SU-DHL-6 (cell line): ENCODE results near the gene NAV3.

Experiments used
- H2AFZ ChIP-seq: fragments of 200-600 bp; sonication (generic); 2 replicates; pipeline ENCODE4 v1.6.1; 2014; ENCODE audit warnings: low read depth, mild to moderate bottlenecking, moderate library complexity, mixed read lengths, antibody characterized with exemption, low read length; ENCODE audit not compliant: severe bottlenecking
- H3F3A ChIP-seq: fragments of 200-600 bp; shearing (Covaris generic); 2 replicates; pipeline ENCODE4 v1.6.0; 2016; ENCODE audit warnings: antibody characterized with exemption, mild to moderate bottlenecking; ENCODE audit not compliant: insufficient read depth
- H3K27ac ChIP-seq: fragments of 200-600 bp; sonication (generic); 2 replicates; pipeline ENCODE4 v1.5.1; 2016; ENCODE audit warnings: low read depth, mild to moderate bottlenecking, low read length, moderate library complexity, mixed read lengths
- H3K27me3 ChIP-seq: fragments of 200-600 bp; sonication (generic), shearing (Covaris generic); 2 replicates; pipeline ENCODE4 v1.6.0; 2014; ENCODE audit warnings: mild to moderate bottlenecking, low read length
- H3K36me3 ChIP-seq: fragments of 200-600 bp; sonication (generic); 2 replicates; pipeline ENCODE4 v1.6.1; 2014; ENCODE audit warnings: mild to moderate bottlenecking, low read length, mixed read lengths
- H3K4me2 ChIP-seq: fragments of 300-600, 200-600 bp; shearing (Covaris generic), sonication (generic); 2 replicates; pipeline ENCODE4 v1.6.0; 2014; ENCODE audit warnings: low read length, low read depth, mild to moderate bottlenecking; ENCODE audit not compliant: poor library complexity, severe bottlenecking
- H3K4me3 ChIP-seq: fragments of 200-600 bp; sonication (generic); 2 replicates; pipeline ENCODE4 v1.5.1; 2014; ENCODE audit warnings: antibody characterized with exemption, low read length, mild to moderate bottlenecking, mixed read lengths; ENCODE audit not compliant: insufficient read depth, poor library complexity, severe bottlenecking
- H3K79me2 ChIP-seq: fragments of 200-600 bp; sonication (generic); 2 replicates; pipeline ENCODE4 v1.6.1; 2014; ENCODE audit warnings: mild to moderate bottlenecking, low read length, moderate library complexity; ENCODE audit not compliant: insufficient read depth
- H3K9ac ChIP-seq: fragments of 200-600 bp; sonication (generic); 2 replicates; pipeline ENCODE4 v1.7.0; 2014; ENCODE audit warnings: mild to moderate bottlenecking, low read length
- H3K9me2 ChIP-seq: fragments of 200-600 bp; sonication (generic); replicated peaks from 2 replicates; pipeline ENCODE4 v1.6.1; 2014; ENCODE audit warnings: low read length; ENCODE audit not compliant: insufficient read depth
- H3K9me3 ChIP-seq: fragments of 200-600 bp; sonication (generic); 2 replicates; pipeline ENCODE4 v1.6.1; 2014; ENCODE audit warnings: low read length, mixed read lengths; ENCODE audit not compliant: insufficient read depth
- H4K20me1 ChIP-seq: fragments of 200-600 bp; sonication (generic); 2 replicates; pipeline ENCODE4 v1.6.1; 2014; ENCODE audit warnings: low read depth, mild to moderate bottlenecking, antibody characterized with exemption, low read length, moderate library complexity, mixed read lengths
- EZH2phosphoT487 ChIP-seq: fragments of 200-600 bp; sonication (generic), shearing (Covaris generic); conservative IDR thresholded peaks from 2 replicates; pipeline ENCODE4 v1.6.1; 2018; ENCODE audit warnings: mild to moderate bottlenecking, antibody characterized with exemption, low read length, moderate library complexity, mixed read lengths
- TF ChIP-seq, protein P1 (sequence below): fragments of 200-600 bp; sonication (generic); IDR thresholded peaks from one replicate; pipeline ENCODE4 v1.5.1; 2017; ENCODE audit warnings: antibody characterized with exemption, mild to moderate bottlenecking, low read length, moderate library complexity; ENCODE audit not compliant: insufficient read depth, poor library complexity, severe bottlenecking

NAV3 gene

DNA sequence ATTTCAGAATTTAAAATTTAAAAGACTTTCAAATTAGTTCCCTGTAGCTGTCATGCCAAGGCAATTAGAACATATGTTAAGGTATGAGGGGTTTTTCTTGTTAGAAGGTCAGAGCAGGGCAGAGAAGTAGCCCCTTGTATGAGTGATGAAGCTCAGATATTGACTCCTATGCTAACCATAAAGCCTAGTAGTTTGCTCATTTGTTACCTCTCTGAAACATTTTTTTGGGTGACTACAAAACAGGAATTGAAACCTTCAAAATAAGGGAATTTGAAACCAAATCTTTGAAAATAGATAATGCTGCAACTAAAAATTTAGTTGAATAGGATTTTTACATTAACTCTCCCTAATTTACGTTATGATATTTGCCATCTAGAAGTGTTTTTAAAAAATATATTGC lies 333.5 kb downstream of the NAV3 start:
- Histone ChIP-seq H3K79me2 (no peaks in the 10 kb centered on the region), H3K9ac (no peak overlapping the region), H3F3A (no peaks in the 10 kb centered on the region)

DNA sequence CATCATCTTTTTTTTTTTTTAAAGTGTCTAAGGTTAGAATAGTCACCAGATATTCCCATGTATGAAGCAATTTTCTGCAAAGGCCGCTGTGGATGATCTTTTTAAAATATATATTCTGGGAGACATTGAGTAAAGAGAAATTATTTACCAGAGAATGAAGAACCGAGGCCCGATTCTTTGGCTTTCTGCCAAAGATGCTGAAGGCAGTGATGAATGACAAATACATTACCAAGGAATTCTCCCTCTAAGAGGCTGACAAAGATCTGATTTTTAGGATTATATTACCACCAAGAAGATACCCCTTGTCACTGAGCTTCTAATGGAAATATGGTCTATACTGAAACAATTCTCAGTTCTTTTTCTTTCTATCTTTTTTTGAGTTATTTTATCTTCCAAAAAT lies 336.8 kb downstream of the NAV3 start:
- Histone ChIP-seq H3K9ac (no peak overlapping the region), H3K4me2 (no peak overlapping the region), H3K4me3 (no peak overlapping the region), H3F3A (no peaks in the 10 kb centered on the region), H3K9me2 (no peaks in the 10 kb centered on the region), H2AFZ (no peak overlapping the region), H3K36me3 (no peaks in the 10 kb centered on the region), H3K27me3 (no peaks in the 10 kb centered on the region), H3K9me3 (no peaks in the 10 kb centered on the region), H3K79me2 (no peaks in the 10 kb centered on the region), H3K27ac (no peak overlapping the region), H4K20me1 (no peaks in the 10 kb centered on the region)
- TF ChIP-seq, protein P1, sequence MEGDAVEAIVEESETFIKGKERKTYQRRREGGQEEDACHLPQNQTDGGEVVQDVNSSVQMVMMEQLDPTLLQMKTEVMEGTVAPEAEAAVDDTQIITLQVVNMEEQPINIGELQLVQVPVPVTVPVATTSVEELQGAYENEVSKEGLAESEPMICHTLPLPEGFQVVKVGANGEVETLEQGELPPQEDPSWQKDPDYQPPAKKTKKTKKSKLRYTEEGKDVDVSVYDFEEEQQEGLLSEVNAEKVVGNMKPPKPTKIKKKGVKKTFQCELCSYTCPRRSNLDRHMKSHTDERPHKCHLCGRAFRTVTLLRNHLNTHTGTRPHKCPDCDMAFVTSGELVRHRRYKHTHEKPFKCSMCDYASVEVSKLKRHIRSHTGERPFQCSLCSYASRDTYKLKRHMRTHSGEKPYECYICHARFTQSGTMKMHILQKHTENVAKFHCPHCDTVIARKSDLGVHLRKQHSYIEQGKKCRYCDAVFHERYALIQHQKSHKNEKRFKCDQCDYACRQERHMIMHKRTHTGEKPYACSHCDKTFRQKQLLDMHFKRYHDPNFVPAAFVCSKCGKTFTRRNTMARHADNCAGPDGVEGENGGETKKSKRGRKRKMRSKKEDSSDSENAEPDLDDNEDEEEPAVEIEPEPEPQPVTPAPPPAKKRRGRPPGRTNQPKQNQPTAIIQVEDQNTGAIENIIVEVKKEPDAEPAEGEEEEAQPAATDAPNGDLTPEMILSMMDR: no peak
- no peak for TF ChIP-seq EZH2phosphoT487

More for the DNA sequence above, 333.5 kb downstream of the NAV3 start:
- Histone ChIP-seq H3K4me3 (no peak overlapping the region), H3K9me2 (no peaks in the 10 kb centered on the region), H3K27ac (no peak overlapping the region), H3K36me3 (no peaks in the 10 kb centered on the region), H3K4me2 (no peak overlapping the region), H2AFZ (no peak overlapping the region), H4K20me1 (no peaks in the 10 kb centered on the region), H3K27me3 (no peaks in the 10 kb centered on the region), H3K9me3 (no peaks in the 10 kb centered on the region)
- TF ChIP-seq, protein P1: no peak
- no peak for TF ChIP-seq EZH2phosphoT487

DNA sequence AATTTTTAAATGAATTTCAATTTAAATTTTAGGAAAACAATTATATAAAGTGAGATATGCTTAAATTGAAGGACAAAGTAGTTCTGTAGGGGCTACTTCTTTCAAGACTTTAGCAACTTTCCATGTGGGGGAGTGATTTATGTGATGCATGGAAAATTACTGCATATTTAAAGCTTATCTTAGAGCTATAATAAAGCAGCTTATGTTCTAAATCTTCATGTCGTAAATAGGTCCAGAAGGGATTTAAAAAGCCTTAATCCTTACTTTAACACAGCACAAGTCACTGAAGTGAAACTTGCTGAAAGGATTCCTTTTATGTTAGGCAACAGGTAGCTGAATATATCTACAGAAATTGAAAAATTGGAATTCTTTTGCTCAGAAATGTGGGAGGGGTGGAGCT lies 340.4 kb downstream of the NAV3 start:
- Histone ChIP-seq H3K9ac (no peak overlapping the region), H3K36me3 (no peaks in the 10 kb centered on the region), H3K4me2 (no peak overlapping the region), H3K4me3 (no peak overlapping the region), H3K9me3 (no peaks in the 10 kb centered on the region), H3K27me3 (no peaks in the 10 kb centered on the region), H3K9me2 (no peaks in the 10 kb centered on the region), H3F3A (no peaks in the 10 kb centered on the region), H2AFZ (no peak overlapping the region), H4K20me1 (no peaks in the 10 kb centered on the region), H3K27ac (no peak overlapping the region), H3K79me2 (no peaks in the 10 kb centered on the region)
- TF ChIP-seq, protein P1: no peak
- TF ChIP-seq EZH2phosphoT487: no peak

DNA sequence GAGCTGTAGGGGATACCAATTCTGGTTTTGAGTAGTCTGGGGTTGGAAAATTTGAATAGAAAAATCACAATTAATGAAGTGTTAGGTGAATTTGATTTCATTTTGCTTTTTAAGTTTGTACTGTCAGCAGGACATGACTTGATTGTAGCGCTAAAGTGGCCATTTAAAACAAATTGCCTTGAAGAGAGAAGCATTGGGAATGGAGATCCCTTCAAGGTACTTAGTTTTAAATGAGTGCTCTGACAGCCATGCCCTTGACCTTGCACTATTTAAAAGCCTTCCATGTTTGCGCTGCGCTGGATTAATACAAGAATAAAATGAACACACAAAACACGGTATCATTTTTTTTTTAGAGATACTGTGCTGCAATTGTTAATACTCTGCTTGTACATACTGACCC lies 345.9 kb downstream of the NAV3 start:
- H3K4me2 ChIP-seq: no peak overlapping the region
- H3K9me3 ChIP-seq: no peaks in the 10 kb centered on the region
- H3K4me3 ChIP-seq: no peak overlapping the region
- no peak overlapping the region for H3K27ac ChIP-seq
- H3K27me3 ChIP-seq: no peaks in the 10 kb centered on the region
- H3F3A ChIP-seq: no peaks in the 10 kb centered on the region
- no peaks in the 10 kb centered on the region for H3K9me2 ChIP-seq
- no peak overlapping the region for H2AFZ ChIP-seq
- TF ChIP-seq, protein P1: no peak
- TF ChIP-seq EZH2phosphoT487: no peak
- no peaks in the 10 kb centered on the region for H3K36me3 ChIP-seq
- no peaks in the 10 kb centered on the region for H3K79me2 ChIP-seq
- no peak overlapping the region for H3K9ac ChIP-seq
- H4K20me1 ChIP-seq: no peaks in the 10 kb centered on the region
